GM21381 (cell line): ENCODE measurements around the gene TXNDC5.
"Not testable (repeated sequence)": the region's sequence is repeated elsewhere in the genome, so short reads cannot be mapped to it uniquely, and the experiment has no call there.

Source experiments
- ATAC-seq: cut with Tn5 transposase; IDR thresholded peaks from one replicate; pipeline ENCODE4 v1.9.1; 2021; ENCODE audit warnings: mild to moderate bottlenecking, moderate library complexity; ENCODE audit not compliant: unreplicated experiment

TXNDC5 gene

GRCh38 chr6:7914991-7915789, 4.6 kb upstream of the TXNDC5 start:
- ATAC-seq: no peak

- ATAC-seq: no peak
Measured at GRCh38 chr6:7914311-7914710, 3.7 kb upstream of the TXNDC5 start.

- no peak for ATAC-seq
Measured at GRCh38 chr6:7912736-7913517, 2.3 kb upstream of the TXNDC5 start.

GRCh38 chr6:7912024-7912423, 1.4 kb upstream of the TXNDC5 start:
- no peak for ATAC-seq

- ATAC-seq: no peak
Measured at GRCh38 chr6:7911345-7911725, 747 bp upstream of the TXNDC5 start.

DNA sequence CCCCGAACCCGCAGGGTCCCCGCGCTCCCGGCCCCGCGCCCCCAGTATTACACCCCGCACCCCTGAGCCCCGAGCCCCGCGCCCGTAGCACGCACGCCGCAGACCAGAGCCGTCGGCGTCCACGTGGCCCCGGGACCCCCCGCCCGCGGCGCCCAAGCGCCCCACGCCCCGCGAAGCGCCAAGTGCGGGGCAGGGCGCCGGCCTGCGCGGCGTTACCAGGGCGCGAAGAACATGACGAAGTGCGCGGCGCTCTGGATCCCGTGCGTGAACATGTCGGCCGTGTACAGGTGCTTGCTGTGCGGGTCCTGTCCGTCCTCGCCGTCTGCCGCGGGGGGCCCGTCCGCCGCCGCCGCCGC, 312 bp downstream of the TXNDC5 start:
- ATAC-seq: peak; percentile 17

DNA sequence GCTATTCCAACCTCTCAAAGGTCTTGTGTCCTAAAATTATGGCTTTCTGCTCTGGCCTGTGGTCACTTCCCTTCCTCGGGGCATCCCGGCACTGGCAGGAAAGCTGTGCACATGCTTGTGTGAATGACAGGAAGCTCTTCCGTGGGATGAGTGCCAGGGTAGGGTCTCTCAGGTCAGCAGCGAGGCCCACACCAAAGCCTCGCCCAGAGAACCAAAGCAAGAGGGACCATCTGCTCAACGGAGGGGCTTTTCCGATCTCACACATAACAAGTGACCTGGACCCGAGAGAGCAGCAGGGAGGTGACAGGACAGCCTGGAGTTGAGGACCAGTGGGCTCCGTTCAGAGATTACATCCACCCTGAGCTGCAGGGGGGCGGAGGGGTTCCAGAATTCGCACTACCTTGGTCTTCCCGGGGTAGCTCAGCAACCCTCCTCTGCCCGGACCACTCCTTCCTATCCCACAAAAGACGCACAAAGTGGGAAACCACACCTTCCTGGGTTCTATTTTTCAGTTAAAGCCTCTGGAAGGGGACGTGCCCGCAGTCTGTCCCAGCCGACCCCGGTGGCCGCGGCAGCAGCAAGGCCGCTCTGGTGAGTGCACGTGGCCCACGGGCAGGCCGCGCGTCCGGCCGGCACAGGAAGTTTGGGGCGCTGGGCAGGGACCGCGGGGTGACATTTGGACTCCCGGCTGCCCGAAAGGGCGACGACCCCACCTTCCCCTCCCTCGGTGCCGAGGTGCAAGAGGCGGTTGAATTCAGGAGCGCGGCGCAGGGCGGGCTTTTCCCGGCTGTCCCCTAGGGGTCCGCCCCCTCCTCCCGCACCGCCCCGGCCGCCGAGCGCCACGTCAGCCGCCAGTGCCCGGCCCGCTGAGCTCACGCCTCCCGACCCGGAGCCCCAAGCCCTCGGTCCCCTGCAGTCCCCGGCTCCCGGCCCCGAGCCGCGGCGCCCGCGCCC, 988 bp downstream of the TXNDC5 start:
- ATAC-seq: peak; percentile 29

DNA sequence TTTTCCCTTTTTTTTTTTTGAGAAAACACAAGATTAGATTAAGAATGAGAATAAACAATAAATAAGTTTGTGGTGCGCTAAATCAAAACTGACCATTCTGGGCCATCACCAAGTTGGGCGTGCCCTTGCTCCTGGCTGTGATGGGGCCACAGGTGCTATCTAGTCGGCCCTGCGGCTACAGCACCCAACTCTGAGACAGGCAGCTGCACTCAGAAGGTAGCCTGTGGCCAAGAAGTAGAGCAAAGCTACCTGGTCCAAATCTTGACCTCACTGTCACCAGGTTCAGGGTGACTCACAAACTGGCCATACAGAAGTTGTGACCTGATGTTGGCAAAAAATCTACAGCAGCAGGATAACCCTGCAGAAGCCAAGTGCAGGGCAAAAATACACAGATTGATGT, 3.4 kb downstream of the TXNDC5 start:
- no peak for ATAC-seq

DNA sequence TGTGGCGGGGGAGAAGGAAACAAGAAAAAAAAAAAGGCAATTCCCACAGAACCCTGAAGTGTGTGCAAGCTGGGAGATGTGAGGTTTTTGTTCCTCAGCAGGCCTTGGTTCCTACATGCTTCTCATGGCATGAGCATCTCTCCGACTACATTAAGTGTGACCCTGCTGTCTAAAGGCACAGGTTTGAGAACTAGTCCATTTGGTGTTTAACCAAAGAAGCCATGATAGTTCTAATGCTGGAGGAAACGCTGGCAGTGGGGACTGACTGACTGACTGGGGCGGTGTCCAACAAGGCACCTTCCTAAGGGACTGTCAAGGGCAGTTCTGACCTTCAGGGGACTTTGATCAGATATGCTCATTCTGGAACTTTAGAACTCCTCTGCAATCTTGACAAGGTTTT, 3.8 kb downstream of the TXNDC5 start:
- no peak for ATAC-seq

DNA sequence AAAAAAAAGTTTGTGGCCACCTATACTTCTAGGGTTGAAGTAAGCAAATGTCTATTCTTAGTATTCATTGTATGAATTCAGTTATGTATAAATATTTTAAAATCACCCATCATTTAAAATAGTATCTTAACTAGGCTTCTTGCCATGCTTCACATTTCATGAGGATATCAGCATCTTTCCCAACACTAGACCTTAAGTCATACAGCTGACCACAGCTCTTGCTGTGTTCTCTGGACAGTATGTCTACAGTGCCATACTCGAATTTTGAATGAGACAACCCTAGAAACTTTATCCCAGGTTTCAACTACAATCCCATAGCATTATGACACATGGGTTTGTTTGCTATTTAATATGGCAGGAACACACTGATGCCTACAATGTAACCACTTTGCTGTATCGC, 5.2 kb downstream of the TXNDC5 start:
- no peak for ATAC-seq

- no peak for ATAC-seq
Measured at GRCh38 chr6:7904654-7905319, 5.8 kb downstream of the TXNDC5 start.

- no peak for ATAC-seq
Measured at GRCh38 chr6:7903673-7904072, 6.9 kb downstream of the TXNDC5 start.

DNA sequence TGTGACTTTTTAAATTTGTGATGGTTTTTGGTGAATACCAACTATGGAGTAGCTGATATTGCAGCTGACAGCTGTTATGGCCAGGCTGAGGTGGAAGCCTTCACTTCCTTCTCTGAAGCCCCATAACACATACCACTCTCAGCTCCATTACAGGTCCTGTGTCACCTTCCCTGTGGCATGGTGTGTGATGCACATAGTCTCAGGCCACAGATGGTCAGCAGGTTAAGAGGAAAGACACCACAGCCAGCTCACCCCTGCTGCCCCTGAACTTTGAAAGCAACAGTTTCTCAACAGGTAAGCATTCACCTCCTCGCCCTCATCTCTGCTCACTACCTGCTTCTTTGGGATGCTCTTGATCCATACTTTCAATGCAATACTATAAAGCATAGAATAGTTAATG, 7.7 kb downstream of the TXNDC5 start:
- no peak for ATAC-seq

DNA sequence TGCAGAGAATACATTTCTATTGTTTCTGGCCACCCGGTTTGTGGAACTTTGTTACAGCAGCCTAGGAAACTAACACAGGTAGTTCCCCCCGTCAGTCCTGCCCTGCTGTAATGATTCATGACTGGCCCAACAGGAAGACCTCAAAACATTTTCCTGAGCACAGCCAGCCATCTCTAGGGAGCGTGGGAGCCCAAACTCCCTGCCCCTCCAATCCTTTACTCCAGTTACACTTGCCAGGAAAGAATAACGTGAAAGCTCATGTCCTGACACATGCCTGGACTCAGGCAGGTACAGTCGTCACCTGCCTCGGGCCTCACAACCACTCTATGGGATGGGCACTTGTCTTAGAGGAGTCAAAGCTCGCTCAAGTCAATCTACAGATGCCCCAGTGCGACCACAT, 8.4 kb downstream of the TXNDC5 start:
- no peak for ATAC-seq

GRCh38 chr6:7901780-7902179, 8.8 kb downstream of the TXNDC5 start:
- no peak for ATAC-seq

- ATAC-seq: no peak
Measured at GRCh38 chr6:7901056-7901455, 9.5 kb downstream of the TXNDC5 start.

GRCh38 chr6:7900621-7901020, 10.0 kb downstream of the TXNDC5 start:
- no peak for ATAC-seq

DNA sequence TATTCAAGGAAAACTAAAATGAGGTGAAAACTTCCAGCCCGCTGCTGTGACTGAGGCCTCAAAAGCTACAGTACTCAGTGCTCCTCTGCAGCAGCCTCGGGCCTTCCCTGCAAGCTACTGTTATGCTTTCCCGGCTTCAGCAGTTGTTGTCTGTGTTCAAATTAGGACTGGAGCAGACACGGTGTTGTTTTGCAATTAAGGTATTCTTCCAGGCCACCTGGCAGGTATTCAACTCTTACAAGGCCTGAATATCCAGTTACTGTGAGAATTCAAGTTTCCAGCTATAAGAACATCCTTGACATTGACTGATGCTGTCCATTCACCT, 10.7 kb downstream of the TXNDC5 start:
- no peak for ATAC-seq

DNA sequence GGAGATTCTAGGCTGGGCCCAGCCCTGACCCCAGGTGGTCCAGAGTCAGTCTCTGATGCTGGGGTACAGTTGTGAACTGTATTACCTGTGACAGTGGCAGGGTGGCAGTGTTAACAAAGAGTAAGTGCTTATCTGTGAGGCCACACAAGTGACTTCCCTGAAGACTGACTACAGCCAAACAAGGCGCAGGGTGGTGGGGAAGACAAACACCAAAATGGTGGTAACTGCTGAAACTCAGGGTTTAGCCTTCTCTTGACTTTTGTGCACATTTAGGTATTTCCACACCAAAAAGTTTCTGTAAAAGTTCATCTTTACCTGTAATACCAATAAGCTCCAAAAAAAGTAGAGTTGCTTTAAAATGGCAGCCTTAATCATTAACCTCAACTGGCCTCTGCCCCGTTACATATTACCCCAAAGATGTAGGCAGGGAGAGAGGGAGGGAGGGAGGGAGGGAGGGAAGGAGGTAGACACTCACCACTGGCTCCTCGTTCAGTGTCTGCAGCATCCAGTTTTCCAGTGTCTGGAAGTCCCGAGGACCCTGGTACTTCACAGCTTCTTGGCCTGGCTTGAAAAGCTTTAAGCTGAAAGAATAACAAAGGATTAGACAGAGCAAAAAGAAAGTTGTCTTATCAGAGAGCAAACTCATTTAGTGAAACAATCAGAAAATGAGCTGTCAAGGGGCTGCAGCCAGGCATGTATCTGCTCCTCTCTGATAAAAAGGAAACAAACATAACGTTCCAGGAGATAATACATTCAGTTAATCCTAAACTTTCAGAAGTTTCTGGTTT, 11.3 kb downstream of the TXNDC5 start:
- no peak for ATAC-seq

GRCh38 chr6:7898193-7898586, 12.4 kb downstream of the TXNDC5 start:
- not testable (repeated sequence) for ATAC-seq
